Measurements from ENCODE around the gene TRIM7. TPM values are rescaled to one million over a fixed set of nuclear protein-coding genes. Genes with fewer than 3 reads are reported as not detected.

Gene TRIM7
- total RNA-seq, 1 experiment from 2014 or later: 30.2 TPM

DNA sequence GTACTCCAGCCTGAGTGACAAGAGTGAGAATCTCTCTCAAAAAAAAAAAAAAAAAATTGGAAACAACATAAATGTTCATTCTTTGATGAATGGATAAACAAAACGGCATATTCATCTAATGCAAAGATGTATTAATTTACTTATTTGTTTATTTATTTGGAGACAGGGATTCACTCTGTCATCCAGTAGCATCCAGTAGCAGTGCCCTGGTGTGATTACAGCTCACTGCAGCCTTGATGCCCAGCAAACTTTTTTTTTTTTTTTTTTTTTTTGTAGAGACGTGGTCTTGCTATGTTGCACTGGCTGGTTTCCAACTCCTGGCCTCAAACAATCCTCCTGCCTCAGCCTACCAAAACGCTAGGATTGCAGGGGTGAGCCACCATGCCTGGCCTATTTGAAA, 33.2 kb downstream of the TRIM7 start (continued):
- TF ChIP-seq, protein P1, sequence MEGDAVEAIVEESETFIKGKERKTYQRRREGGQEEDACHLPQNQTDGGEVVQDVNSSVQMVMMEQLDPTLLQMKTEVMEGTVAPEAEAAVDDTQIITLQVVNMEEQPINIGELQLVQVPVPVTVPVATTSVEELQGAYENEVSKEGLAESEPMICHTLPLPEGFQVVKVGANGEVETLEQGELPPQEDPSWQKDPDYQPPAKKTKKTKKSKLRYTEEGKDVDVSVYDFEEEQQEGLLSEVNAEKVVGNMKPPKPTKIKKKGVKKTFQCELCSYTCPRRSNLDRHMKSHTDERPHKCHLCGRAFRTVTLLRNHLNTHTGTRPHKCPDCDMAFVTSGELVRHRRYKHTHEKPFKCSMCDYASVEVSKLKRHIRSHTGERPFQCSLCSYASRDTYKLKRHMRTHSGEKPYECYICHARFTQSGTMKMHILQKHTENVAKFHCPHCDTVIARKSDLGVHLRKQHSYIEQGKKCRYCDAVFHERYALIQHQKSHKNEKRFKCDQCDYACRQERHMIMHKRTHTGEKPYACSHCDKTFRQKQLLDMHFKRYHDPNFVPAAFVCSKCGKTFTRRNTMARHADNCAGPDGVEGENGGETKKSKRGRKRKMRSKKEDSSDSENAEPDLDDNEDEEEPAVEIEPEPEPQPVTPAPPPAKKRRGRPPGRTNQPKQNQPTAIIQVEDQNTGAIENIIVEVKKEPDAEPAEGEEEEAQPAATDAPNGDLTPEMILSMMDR (IDR thresholded peaks at IDR 0.05 in 2 of 3, conservative IDR thresholded peaks at IDR 0.05 in 1 of 3; ENCODE audit: borderline replicate concordance in 1 of 3, insufficient read depth in 1 of 3, low read depth in 2 of 3, low read length in 2 of 3): no peak
- TF ChIP-seq EZH2 (IDR thresholded peaks at IDR 0.05) (no peak), TCF7L2 (IDR thresholded peaks at IDR 0.05; ENCODE audit: borderline replicate concordance, extremely low read depth, insufficient read depth, insufficient read length) (no peak), SRF (IDR thresholded peaks at IDR 0.05; ENCODE audit: low read depth) (no peak), ZNF274 (IDR thresholded peaks at IDR 0.05; ENCODE audit: low read depth, low read length) (no peak), RAD21 (IDR thresholded peaks at IDR 0.05; ENCODE audit: low read depth) (no peak), CBX3 (IDR thresholded peaks at IDR 0.05; ENCODE audit: low read depth) (no peak), FOSL1 (IDR thresholded peaks at IDR 0.05; ENCODE audit: low read depth) (no peak), ZFX (IDR thresholded peaks at IDR 0.05) (no peak)

GRCh38 chr5:181170996-181171395, 34.0 kb downstream of the TRIM7 start:
- Histone ChIP-seq H3K79me2 (ENCODE audit: insufficient read depth, low read length) (no peaks in the 10 kb centered on the region), H3K27me3 (ENCODE audit: insufficient read depth, low read length) (no peaks in the 10 kb centered on the region), H4K20me1 (ENCODE audit: insufficient read depth) (no peaks in the 10 kb centered on the region), H3K4me3 (replicated peaks in 1 of 2; ENCODE audit: low read depth in 1 of 2, low read length in 2 of 2) (no peak overlapping the region), H3K36me3 (ENCODE audit: control insufficient read depth in 1 of 2, insufficient read depth in 2 of 2, low read length in 2 of 2) (no peaks in the 10 kb centered on the region), H3K4me2 (ENCODE audit: low read length) (no peak overlapping the region), H2AFZ (ENCODE audit: low read depth, low read length, poor library complexity, severe bottlenecking) (no peak overlapping the region), H3K9ac (ENCODE audit: low read length) (no peak overlapping the region), H3K27ac (ENCODE audit: low read depth, low read length) (no peak overlapping the region), H3K9me3 (ENCODE audit: control insufficient read depth in 1 of 2, insufficient read depth in 1 of 2, low read depth in 1 of 2, low read length in 2 of 2) (no peaks in the 10 kb centered on the region), H3K4me1 (ENCODE audit: control insufficient read depth in 1 of 2, insufficient read depth in 2 of 2, low read length in 2 of 2) (peaks cover 18 to 58% of the 10 kb centered on the region in 2 experiments; a peak in 3 of 4 replicates), H3K9me2 (ENCODE audit: insufficient read depth) (no peaks in the 10 kb centered on the region)
- CTCF ChIA-PET: interaction anchor here (0.8 kb wide), 1 partner anchor 53 kb away, joined by 3 read pairs; no protein-coding TSS in a partner anchor
- DNase-seq (ENCODE audit: low read depth, low spot score): no peak
- no peak for ATAC-seq
- TF ChIP-seq CBX3 (IDR thresholded peaks at IDR 0.05; ENCODE audit: low read depth): no peak
- RAD21 ChIA-PET (ENCODE audit: low non-redundant PET in 1 of 2, low total read pairs in 2 of 2, uncharacterized antibody in 2 of 2, unreplicated experiment in 2 of 2): no interaction called here
- BruUV-seq (replicated peaks): no TSS peak
- intact Hi-C loops (cut with micrococcal nuclease): loop anchor here (5.0 kb wide), 2 partner anchors 51 to 309 kb away; partner anchors contain the start of genes TRIM41 and ZFP62
- POLR2A ChIA-PET: interaction anchor here (0.7 to 1.0 kb wide), 2 partner anchors 37 to 53 kb away, joined by 4 read pairs; no protein-coding TSS in a partner anchor

Data from HCT116 (cell line).